Activated CD4-positive, alpha-beta T cell treated with anti-CD3 and anti-CD28 coated beads, Interleukin-2, amount 50 U/mL, for 1 hour (primary cell): ENCODE measurements around the gene RCBTB1.
"Not testable (repeated sequence)": the region's sequence is repeated elsewhere in the genome, so short reads cannot be mapped to it uniquely, and the experiment has no call there.

ENCODE experiments used
- DNase-seq: peaks from one replicate; pipeline ENCODE4 v3.0.0-alpha.2; 2020

The RCBTB1 gene

DNA sequence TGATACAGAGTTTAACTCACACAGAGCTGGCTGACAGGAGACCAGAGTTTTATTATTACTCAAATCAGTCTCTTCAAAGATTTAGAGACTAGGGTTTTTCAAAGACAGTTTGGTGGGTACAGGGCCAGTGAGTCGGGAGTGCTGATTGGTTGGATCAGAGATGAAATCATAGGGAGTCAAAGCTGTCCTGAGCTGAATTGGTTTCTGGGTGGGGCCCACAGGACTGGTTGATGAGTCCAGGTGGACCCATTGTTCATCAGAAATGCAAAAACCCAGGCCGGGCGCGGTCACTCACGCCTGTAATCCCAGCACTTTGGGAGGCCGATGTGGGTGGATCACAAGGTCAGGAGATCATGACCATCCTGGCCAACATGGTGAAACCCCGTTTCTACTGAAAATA lies 17.3 kb upstream of the RCBTB1 start:
- not testable (repeated sequence) for DNase-seq

- no peak for DNase-seq
These were observed 16.6 kb upstream of the RCBTB1 start for GRCh38 chr13:49602005-49602404.

DNA sequence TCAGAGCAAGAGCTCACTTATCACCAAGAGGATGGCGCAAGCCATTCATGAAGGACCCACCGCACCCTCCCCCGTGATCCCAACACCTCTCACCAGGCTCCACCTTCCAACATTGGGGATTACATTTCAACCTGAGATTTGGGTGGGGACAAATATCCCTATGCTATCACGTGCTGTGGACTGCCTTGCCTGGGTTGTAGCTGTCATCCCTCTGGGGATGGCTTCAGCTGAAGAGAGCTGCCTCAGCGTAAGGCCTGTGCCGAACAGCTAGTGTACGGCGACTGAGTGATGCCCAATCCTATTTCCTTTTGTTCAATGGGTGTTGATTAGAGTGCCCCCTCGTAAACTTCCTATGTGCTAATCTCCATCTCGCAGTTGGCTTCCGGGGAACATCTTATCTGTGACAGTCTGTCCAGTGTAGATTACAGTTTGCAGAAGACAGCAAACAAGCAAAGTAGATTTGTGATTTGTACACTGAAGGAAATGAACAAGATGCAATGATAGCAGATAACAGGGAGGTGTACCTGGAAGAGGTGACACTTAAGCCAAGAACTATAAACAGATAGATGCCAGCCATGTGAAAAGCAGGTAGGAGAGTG lies 11.8 kb upstream of the RCBTB1 start:
- DNase-seq: no peak

DNA sequence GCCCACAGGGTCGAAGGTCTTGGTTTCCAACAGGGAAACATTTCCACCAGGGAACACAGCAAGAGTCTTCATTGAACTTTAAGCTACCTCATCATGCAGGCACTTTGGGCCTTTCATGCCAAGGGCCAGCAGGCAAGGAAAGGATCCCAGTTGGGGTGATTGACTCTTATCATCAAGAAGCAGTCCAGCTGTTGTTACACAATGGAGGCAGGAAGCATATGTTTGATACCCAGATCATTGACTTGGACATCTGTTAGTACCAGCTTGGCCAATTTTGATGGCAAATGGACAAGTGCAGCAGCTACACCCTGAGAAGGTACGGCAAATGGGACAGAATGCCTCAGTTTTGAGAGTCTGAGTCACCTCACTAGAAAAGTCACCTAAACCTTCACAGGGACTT lies 10.9 kb upstream of the RCBTB1 start:
- DNase-seq: no peak

GRCh38 chr13:49594576-49594975 lies 9.2 kb upstream of the RCBTB1 start:
- DNase-seq: no peak

DNA sequence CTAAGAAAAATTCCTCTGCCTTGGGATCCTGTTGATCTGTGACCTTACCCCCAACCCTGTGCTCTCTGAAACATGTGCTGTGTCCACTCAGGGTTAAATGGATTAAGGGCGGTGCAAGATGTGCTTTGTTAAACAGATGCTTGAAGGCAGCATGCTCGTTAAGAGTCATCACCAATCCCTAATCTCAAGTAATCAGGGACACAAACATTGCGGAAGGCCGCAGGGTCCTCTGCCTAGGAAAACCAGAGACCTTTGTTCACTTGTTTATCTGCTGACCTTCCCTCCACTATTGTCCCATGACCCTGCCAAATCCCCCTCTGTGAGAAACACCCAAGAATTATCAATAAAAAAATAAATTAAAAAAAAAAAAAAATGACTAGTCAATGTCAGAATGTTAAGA lies 8.5 kb upstream of the RCBTB1 start:
- DNase-seq: not testable (repeated sequence)

- DNase-seq: not testable (repeated sequence)
These were observed 5.4 kb upstream of the RCBTB1 start for GRCh38 chr13:49590714-49591113.

DNA sequence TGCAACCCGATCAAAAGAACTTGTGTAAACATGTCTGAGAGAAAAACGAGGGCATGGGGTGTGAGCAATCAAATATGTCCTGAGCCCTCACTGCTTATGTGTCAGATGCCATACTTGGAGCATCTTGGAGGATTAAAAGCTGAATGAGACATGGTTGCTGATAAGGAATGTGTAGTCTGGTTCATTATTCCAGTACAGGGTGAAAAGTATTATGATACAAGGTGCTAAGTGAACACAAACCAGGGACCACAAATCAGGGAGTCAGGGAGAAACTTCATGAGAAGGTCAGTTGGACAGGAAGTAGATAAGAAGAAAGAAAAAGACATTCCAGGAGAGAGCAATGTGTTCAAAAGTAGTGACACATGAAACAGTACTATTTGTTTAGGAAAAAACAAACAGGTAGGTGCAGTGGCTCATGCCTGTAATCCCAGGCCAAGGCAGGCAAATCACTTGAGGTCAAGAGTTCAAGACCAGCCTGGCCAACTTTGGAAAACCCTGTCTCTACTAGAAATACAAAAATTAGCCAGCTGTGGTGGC lies 2.0 kb upstream of the RCBTB1 start:
- DNase-seq: no peak

DNA sequence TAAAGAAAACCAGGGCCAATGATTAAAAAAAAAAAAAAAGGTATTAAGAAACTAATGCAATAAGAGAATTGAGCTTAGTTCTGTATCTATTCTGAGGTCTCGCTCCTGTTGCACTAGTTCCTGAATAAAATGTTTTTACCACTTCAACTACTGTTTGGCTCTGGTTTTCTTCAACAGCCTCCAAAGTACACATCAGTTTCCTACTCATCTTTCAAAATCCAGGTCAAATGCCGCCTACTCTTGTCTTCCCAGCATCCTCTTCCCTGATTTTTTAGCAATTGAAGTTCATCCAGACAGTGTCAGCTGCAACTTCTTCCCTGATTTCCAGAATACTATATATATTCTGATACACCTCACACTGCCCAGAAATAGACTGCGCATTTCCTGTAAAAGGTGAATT lies 1.4 kb upstream of the RCBTB1 start:
- DNase-seq: no peak

- no peak for DNase-seq
These were observed 581 bp downstream of the RCBTB1 start for GRCh38 chr13:49584771-49585182.

DNA sequence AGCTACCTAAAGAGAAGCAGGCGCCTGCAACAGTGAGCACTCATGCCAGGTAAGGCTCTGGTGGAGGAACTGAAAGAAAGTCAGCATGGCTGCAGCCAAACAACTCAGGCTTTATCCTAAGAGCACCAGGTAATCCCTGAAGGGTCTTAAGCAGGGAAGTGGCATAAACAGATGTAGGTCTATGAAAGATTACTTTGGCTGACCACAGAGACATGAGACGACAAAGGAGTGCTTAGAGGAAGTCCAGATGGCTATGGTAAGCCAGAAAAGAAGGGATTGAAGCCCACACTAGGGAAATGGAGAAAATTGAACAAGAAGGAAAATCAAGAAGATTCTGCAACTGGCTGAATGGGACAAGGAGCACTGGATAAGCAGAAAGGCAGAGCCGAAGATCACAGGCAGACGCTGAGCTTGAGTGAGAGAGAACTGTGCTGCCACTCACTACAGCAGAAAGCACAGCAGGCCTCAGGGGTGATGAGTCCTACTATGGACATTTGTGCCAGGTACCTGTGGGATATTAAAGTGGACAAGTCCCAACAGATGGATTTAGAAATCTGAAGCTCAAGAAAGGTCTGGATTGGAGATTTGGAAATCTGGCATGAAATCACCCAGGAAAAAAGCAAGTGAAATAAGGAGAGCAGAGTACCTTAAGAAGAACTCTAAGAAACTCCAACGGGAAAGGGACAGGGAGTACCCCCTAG lies 4.2 kb downstream of the RCBTB1 start:
- no peak for DNase-seq

GRCh38 chr13:49579501-49579900 lies 5.9 kb downstream of the RCBTB1 start:
- DNase-seq: no peak

DNA sequence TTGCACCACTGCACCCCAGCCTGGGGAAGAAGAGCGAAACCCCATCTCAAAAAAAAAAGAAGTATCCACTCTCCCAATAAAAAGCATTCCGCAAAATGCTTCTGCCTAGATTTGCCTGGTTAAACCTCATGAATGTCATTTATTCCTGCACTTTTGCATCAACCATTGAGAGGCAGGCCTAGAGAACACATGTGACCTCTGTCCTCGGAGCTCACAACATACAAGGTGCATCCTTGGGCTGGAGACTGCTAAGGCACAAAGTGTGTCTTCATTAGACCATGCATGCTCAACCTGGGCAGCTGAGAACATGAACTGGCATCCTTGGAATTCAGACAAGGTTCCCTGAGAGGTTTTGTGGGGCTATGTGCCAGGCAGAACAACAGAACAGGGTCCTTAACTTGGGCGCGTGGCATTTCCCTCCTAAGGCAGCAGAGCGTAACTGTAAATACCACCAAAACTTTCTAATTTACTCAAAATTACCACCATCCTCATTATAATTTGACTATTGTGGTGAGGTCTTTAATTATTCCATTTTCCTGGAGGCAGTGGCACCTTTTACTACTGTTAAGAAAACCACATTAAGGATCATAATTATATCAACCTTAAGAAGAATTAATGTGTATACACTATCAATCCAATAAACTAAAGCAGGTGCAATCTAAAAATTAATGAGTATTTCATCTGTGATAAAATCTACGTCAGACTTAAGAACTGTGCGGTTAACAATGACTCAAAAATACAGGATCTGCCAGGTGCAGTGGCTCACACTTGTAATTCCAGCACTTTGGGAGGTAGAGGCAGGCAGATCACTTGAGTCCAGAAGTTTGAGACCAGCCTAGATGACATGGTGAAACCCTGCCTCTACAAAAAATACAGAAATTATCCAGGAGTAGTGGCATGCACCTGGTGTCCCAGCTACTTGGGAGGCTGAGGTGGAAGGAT lies 13.8 kb downstream of the RCBTB1 start:
- no peak for DNase-seq

- no peak for DNase-seq
These were observed 15.2 kb downstream of the RCBTB1 start for GRCh38 chr13:49569993-49570689.

GRCh38 chr13:49567491-49567890 lies 17.9 kb downstream of the RCBTB1 start:
- no peak for DNase-seq

DNA sequence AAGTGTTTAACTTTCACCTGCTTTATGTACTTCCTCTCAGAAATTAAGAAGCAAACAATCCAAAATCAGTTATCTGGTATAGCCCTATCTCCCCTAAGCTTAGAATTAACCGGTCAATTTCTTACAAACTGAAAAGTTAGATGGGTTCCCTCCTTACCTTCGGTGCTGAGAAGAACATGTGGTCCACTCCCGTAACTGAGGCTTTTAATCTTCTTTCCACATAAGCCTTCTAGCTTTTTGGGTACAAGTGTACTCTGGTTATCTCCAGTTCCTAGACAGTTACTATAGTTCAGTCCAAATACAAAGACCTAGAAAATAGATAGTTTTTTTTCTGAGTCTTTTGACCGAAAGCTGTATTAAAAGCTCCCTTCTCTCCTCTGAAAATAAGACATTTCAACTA lies 18.9 kb downstream of the RCBTB1 start:
- DNase-seq: no peak

- DNase-seq: not testable (repeated sequence)
These were observed 19.9 kb downstream of the RCBTB1 start for GRCh38 chr13:49565461-49565860.

GRCh38 chr13:49563516-49563915 lies 21.8 kb downstream of the RCBTB1 start:
- no peak for DNase-seq

GRCh38 chr13:49561062-49561410 lies 24.3 kb downstream of the RCBTB1 start:
- DNase-seq: no peak

GRCh38 chr13:49560270-49561061 lies 24.9 kb downstream of the RCBTB1 start:
- no peak for DNase-seq

GRCh38 chr13:49559006-49559405 lies 26.4 kb downstream of the RCBTB1 start:
- no peak for DNase-seq

GRCh38 chr13:49554387-49554786 lies 31.0 kb downstream of the RCBTB1 start:
- DNase-seq: no peak
